UCSD-AML1 (cell line): ENCODE measurements around the gene DSG1.
"Not testable (repeated sequence)": the region's sequence is repeated elsewhere in the genome, so short reads cannot be mapped to it uniquely, and the experiment has no call there.

ENCODE experiments used
- DNase-seq: peaks from one replicate; lab custom pipeline; 2025; ENCODE audit not compliant: unreplicated experiment; lab: John Stamatoyannopoulos, UW

Gene DSG1

DNA sequence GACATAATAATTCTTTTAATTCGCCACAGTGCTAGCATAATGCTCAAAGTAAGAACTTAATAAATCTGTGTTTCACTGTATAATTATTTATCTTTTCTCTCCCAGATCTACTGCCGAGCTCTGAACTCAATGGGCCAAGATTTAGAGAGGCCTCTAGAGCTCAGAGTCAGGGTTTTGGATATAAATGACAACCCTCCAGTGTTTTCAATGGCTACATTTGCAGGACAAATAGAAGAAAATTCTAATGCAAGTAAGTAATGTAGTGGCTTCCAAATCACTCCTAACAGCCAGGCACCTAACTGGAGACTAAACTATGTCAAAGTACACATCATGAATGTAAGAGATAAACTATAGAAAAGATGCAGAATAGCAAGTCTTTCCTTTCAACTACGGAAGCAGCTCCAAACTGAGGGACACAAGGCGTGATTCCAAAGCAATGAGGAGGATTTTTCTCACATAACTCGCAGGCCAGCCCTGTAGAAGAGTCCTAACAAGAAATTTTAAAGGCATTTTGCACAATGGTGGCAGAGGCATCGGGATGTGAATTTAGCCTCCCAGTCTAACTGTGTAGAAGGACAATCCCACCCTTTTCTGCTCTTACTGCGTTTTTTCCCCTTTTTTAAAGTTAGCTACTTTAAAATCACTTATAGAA, 12.0 kb downstream of the DSG1 start:
- DNase-seq: no peak

DNA sequence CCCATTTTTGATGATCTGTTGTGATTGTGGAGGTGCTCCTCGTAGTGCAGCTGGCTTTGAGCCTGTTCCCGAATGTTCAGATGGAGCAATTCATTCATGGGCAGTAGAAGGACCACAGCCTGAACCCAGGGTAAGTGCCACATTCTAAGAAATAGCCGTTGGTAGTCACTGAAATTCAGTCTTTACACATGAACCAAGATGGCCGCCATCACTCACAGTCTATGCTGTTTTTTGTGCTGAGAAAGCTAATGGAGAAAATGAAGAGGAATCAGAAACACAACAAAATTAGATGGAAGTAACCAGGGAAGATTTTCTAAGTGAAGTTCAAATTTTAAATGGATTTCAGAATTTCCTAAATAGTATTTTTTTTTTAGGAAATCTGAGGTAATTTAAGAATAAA, 25.5 kb downstream of the DSG1 start:
- no peak for DNase-seq

GRCh38 chr18:31353336-31353735, 35.4 kb downstream of the DSG1 start:
- not testable (repeated sequence) for DNase-seq

DNA sequence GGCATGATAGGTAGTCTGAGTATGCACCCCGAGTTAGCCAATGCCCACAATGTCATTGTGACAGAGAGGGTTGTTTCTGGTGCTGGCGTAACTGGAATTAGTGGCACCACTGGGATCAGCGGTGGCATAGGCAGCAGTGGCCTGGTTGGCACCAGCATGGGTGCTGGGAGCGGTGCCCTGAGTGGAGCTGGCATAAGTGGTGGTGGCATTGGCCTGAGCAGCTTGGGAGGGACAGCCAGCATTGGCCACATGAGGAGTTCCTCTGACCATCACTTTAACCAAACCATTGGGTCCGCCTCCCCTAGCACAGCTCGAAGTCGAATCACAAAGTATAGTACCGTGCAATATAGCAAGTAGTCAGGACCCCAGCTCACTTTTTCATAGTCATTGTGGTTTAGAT, 37.0 kb downstream of the DSG1 start:
- DNase-seq: no peak

DNA sequence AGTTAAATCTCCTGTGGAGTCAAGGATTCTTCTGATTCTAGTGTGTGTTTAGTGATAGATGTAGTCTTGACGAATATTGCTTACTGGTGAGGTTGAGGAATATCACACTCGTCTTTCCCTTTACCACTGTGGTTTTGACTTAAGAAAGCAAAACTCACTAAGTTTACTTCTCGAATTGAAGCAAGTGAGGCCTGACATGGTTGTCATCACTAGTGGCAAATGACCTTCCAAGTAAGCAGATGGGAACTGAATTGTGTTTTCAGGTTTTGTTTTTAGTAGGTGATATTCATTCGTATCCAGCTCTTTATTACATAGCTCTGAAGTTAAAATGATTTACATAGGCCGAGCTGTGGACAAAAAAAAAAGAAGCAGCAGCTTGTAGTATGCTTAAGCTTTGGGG, 38.1 kb downstream of the DSG1 start:
- no peak for DNase-seq

- no peak for DNase-seq
These were observed 46.2 kb downstream of the DSG1 start for GRCh38 chr18:31364190-31364589.

DNA sequence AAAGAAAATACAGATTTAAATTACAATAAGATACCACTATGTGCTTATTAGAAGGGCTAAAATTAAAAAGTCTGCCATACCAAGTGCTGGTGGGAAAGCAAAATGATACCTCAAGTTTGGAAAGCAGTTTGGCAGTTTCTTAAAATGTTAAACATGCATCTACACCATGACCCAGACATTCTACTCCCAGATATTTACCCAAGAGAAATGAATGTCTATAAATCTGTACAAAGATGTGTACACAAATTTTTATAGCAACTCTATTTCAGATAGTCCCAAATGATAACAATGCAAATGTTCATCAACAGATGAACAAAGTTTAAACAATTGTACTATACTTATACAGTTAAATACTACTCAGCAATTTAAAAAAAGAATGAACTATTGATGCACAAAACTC, 51.5 kb downstream of the DSG1 start:
- DNase-seq: no peak

DNA sequence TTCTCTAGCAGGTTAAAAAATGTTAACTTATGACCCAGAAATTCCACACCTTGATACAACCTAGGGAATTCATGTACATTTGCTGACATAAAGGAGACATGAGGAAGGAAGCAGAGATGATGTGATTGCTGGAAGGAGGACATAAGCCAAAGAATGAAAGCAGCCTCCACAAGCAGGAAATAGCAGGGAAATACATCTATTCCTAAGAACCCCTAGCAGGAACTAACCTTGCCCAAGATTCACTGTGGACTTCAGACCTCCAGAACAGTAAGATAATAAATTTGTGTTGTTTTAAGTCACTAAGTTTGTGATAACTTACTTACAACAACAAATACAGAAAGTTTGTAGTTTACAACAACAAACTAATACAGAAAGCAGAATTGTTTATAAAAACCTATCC, 54.0 kb downstream of the DSG1 start:
- DNase-seq: no peak

- no peak for DNase-seq
These were observed 55.7 kb downstream of the DSG1 start for GRCh38 chr18:31373641-31374040.

- DNase-seq: no peak
These were observed 58.5 kb downstream of the DSG1 start, which contains the start of gene DSG4 for GRCh38 chr18:31376477-31376876. DSG4 (plus strand) TSS chr18:31376777; CDS start chr18:31376912, 135 bp downstream.

DNA sequence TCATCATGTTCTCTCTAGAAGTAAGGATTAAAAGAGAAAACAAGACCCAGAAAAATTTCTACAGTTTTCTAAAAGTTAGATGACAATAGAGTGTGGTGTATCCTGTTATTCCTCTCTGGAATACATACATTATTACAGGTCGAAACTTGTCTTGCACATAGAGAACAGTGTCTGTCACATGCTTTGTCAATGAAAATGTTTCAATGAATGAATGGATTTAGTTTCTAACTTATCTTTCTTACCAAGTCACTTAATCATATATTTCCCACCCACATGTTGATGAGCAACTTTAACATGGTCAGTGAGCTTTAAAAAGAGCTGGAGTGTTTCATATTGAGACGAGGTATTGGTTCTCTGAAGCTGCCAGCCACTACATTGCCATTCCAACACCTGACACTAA, 63.0 kb downstream of the DSG1 start:
- DNase-seq: no peak

DNA sequence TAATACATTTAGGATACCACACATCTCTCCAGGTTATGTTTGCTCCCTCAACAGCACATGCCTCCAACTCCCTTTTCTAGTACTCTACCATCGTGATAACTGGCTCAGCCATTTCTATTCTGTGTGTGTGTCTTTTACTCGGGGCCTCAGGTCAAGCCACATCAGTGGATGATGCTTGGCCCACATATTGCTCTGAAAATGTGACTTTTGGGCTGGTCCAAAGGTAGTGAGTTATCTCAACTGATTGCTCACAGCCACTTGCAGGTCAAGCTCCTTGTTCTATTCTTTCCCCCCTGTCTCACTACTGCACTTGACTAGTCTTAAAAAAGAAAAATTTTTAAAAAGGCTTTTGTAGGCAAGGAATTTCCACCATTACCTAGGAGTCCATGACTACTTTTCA, 64.1 kb downstream of the DSG1 start:
- DNase-seq: no peak

- no peak for DNase-seq
These were observed 68.8 kb downstream of the DSG1 start for GRCh38 chr18:31386741-31387140.

DNA sequence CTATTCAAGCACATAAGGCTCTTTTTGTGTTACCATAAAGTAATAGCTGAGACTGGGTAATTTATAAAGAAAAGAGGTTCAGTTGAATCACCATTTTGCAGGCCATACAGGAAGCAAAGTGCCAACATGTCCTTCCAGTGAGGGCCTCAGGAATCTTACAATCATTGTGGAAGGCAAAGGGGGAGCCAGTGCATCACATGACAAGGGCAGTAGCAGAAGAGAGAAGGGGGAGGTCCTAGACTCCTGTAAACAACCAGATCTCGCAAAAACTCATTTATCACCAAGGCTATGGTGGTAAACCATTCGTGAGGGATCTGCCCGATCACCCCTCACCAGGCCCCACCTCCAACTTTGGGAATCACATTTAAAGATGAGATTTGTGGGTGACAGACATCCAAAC, 75.3 kb downstream of the DSG1 start:
- no peak for DNase-seq

- no peak for DNase-seq
These were observed 79.0 kb downstream of the DSG1 start for GRCh38 chr18:31396796-31397612.

GRCh38 chr18:31398191-31398590, 80.2 kb downstream of the DSG1 start:
- DNase-seq: no peak

DNA sequence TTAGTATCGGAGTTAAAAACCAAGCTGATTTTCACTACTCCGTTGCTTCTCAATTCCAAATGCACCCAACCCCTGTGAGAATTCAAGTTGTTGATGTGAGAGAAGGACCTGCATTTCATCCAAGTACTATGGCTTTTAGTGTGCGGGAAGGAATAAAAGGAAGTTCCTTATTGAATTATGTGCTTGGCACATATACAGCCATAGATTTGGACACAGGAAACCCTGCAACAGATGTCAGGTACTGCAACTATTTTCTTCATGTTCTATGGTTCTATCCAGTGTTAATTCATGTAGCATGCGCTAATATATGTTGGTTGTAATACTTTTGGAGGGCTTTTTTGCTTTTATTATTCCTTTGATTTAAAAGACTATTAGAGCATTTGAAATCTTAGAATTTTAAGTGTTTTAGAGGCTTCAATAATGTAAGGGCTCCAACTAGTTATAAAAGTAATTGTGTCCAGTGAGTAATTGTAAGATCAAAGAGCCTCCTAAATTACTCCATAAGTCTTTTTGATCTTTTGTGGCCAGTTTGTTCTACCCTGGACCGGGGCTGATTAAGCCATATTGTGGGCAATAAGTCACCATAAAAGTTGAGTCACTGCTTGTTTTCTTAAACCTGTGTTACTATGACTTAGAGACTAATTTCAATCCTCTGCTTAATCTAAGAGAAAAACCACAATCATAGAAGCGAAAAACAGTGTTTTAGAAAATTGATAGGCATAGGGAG, 81.5 kb downstream of the DSG1 start:
- no peak for DNase-seq

DNA sequence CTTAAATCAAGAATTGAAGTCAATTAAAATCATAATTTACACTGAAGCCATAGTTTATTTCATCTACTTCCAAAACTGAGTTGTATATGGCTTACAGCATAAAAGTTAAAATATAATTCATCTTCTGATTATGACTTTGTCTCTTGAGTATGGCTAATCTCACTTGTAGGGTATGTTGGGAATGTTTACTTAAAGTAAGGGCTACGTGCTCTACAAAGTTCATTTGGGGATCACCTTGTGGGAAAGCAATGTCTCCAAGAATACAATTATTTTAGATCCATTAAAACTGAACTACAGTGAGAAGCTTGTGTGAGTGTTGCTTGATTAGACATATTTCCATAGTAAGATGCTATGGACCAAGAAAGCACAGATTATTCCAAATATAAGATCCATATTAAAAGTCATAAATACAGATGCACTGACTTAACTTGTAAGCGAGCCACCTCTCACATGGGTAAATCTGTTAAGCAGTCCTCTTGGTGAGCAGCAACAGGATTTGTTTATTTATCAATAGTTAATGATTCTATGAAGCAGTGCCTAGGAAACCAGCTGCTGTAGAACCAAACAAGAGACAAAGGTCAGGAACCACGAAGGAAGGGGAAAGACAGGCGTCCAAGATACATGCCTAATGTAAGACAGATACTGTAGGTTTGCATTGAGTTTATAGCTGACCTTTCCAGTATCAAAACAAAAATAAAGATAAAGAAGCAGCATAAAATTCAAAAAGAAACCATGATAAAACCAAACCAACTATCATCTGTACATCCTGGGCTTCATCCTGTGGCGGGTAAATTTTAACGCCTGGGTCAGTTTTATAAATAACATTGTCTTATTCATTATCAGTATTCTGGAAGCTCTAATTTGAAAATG, 83.4 kb downstream of the DSG1 start:
- no peak for DNase-seq

DNA sequence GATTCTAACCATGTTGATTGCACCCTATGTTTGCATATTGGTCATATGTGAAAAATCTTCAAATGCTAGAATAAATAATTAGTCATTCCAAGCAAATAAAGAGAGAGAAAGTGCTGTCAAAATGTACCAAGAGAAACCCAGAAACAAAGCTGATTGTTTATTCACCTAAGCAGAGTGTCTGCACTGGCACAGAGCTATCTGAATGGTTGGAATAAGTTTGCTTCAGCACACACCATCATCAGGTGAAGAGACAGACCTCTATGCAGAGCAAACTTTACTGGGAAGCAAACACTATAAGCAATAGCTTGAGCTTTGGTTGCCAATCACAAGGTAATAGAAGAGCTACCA, 84.0 kb downstream of the DSG1 start:
- DNase-seq: no peak

DNA sequence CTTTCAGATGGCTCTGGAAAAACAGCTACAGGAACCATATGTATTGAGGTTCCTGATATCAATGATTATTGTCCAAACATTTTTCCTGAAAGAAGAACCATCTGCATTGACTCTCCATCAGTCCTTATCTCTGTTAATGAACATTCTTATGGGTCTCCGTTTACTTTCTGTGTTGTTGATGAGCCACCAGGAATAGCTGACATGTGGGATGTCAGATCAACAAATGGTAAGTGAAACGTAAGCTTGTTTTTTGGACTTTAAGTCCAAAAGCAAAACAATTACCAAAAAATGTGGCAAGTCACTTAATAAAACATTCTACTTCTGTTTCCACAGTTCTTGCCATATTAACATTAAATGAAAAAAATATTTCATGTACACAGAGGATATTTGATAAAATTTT, 85.4 kb downstream of the DSG1 start:
- no peak for DNase-seq
